ENCODE measurements around the gene DBN1.

DNA sequence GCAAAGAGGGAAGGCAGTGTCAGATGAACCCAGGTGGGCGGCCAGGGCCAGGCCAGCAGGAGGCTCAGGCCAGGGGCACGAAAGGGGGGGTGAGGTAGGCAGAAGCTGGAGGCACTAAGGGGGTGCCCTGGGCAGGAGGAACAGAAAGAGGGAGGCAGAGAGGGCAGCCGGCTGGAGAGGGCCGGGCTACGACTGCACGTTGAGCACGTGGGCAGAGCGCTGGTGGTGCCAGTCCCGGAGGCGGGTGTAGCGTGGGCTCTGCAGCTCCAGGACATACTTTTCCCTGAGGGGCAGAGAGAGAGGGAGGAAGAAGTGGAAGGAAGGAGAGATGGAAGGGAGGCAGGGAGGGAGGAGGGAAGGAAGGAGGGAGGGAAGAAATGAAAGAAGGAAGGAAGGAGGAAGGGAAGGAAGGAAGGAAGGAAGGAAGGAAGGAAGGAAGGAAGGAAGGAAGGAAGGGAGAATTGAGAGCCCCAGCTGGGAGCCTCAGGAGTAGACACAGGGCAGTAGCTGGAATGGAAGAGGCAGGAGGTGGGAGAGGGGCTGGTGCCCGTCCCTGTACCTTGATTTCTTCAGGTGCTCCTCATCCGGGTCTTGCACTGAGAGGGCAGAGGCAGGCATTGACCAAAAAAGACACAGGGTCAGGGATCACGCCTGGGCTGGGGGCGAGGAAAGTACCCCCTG is 17.0 kb upstream of the DBN1 start:
- no peak for TF ChIP-seq CTCF (IDR thresholded peaks at IDR 0.05; ENCODE audit: borderline replicate concordance, extremely low read depth, low read length, poor library complexity, severe bottlenecking)
- no peak for TF ChIP-seq EZH2 (IDR thresholded peaks at IDR 0.05; ENCODE audit: borderline replicate concordance, low read depth, low read length, severe bottlenecking)
